HG03571 (cell line): ENCODE data around the gene FBXO11.
"Not testable (repeated sequence)": the region's sequence is repeated elsewhere in the genome, so short reads cannot be mapped to it uniquely, and the experiment has no call there.

Experiments used
- ATAC-seq: cut with Tn5 transposase; IDR thresholded peaks from one replicate; pipeline ENCODE4 v1.9.1; 2021; ENCODE audit not compliant: unreplicated experiment

The FBXO11 gene

DNA sequence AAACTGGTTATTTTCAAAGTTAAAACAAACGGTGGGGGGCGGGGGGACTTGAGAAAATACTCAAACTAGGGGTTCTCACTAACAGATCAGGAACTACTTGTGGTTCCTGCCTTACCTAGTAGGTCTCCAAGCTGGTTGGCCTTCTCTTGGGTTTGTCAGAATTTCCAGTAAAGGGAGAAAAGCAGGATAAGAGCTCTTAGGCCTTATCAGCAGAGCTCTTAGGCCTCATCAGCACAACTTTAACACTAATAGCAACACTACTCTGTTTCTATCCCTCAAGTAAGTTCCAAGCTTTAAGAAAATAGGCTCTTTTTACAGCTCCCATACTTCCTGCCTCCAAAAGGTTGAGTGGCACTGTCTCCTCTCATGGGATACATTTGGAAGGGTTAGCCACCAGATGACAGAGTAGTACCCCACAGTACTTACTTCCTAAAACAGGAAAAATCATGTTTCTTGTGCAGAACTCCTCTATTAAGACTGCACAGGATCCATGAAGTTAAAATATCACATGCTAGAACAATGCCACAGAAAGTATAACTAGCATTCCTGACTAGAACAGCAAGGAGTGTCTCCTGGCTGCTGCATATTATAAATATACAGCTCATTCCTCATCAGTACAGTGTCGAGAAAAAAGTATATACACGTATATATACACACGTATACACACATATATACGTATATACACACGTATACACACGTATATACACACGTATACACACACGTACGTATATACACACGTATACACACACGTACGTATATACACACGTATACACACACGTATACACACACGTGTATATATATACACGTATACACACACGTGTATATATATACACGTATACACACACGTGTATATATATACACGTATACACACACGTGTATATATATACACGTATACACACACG lies 6.1 kb downstream of the FBXO11 start:
- no peak for ATAC-seq

DNA sequence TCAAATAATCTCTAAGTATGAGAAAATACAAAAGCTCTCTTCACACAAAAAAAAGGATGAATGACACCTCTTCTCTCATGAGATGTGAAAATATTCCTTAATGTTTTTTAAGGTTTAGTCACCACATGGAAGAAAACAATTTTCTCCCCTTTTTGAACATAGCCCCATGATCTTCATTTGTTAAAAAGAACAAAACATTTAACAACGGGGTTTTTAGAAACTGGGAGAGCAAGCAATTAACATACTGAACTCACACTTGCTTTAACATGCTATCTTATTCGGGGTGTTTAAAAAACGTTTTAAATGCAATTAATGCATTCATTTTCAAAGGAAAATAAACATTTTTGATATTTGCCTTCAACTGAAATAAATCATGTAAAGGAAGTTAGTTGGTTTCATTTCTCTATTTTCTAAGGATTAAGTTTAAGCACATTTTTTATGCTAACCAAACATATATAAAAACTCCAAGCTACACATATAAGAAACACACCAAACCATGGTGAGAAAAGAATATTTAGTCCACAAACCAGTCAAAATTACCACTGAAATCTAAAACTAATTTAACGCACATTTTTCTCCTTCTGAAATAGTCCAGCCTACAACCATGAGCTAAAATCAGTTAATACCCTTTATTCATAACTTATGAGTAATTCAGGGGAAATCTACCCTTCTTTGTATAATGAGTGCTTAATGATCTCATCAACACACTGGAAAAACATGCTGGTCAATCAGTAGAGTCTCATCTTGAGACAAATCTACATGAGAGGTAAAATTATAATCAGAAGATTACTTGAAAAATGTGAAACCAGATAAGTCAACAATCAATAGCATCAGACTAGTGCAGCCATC lies 8.2 kb downstream of the FBXO11 start:
- no peak for ATAC-seq

DNA sequence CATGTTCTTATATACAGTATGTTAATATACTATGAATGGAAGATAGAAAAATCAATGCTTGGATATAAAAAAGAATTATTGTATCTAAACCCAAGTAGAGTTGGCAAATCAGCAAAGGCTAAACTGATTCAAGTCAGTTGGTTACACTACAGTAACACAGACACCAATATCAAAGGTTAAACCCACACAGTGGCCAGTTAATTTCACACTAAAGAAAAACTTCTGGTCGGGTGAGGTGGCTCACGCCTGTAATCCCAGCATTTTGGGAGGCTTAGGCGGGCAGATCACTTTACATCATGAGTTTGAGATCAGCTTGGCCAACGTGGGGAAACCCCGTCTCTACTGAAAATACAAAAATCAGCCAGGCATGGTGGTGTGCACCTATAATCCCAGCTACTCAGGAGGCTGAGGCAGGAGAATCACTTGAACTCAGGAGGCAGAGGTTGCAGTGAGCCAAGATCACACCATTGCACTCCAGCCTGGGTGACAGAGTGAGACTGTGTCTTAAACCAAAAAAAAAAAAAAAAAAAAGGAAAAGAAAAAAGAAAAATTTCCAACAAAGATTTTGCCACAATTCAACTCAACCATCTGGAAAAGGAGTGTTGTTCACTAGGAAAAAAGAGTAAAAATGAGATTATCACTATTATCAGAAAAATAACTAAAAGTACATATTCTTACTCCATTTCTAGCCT lies 9.0 kb downstream of the FBXO11 start:
- ATAC-seq, result not testable (repeated sequence)

DNA sequence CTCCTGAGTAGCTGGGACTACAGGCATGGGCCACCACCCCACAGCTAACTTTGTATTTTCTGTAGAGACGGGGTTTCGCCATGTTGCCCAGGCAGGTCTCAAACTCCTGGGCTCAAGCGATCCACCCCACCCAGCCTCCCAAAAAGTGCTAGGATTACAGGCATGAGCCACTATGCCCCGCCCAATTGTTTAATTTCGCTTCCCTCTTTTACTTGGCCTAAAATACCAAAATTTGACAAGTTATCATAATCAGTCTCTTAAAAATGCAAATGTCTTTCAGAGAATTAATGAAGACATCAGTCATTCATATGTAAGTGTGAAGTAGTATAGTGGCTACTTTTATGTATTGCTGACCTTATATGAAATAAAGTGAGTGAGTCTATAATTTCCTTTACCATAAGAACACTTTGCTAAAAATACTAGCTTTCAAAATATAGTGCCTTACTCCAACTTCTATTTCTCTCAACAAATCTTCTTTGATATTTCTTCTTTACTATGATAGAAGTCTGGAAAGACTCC lies 9.8 kb downstream of the FBXO11 start:
- no peak for ATAC-seq

DNA sequence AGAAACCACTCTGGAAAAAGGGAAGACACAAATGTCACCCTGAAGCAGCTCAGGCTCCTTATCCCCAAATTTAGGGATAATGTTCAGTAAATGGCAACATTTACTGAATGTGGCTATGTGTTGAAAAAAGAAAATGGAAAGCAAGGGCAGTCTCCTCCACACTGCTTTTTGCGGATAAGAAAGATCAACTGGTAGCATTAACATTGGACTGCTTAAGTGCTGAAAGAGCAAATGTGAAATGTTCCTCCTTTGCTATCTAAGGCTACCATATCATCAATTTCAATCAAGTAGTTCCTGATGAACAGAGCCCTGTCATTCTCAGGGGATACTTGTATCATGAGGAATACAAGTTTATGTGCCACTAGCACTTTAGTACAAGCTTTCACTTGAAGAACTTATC lies 12.5 kb downstream of the FBXO11 start:
- ATAC-seq, result no peak

DNA sequence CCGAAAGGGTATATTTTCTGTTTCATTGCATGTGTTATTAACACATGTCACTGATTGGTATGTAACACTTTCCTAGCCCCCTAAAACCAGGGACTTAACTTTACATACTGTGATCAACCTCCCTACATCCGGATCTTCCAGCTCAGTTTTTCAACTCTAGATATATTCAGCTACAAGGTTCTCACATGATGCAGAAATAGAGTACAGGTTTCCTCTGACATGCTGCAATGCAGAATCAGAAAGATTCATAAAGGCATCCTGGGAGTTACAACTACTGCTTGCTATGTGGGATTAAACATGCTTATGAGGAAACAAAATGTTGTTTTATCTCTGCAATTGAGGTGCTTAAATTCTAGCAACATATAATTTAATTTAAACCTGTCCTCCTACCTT lies 14.0 kb downstream of the FBXO11 start:
- no peak for ATAC-seq

DNA sequence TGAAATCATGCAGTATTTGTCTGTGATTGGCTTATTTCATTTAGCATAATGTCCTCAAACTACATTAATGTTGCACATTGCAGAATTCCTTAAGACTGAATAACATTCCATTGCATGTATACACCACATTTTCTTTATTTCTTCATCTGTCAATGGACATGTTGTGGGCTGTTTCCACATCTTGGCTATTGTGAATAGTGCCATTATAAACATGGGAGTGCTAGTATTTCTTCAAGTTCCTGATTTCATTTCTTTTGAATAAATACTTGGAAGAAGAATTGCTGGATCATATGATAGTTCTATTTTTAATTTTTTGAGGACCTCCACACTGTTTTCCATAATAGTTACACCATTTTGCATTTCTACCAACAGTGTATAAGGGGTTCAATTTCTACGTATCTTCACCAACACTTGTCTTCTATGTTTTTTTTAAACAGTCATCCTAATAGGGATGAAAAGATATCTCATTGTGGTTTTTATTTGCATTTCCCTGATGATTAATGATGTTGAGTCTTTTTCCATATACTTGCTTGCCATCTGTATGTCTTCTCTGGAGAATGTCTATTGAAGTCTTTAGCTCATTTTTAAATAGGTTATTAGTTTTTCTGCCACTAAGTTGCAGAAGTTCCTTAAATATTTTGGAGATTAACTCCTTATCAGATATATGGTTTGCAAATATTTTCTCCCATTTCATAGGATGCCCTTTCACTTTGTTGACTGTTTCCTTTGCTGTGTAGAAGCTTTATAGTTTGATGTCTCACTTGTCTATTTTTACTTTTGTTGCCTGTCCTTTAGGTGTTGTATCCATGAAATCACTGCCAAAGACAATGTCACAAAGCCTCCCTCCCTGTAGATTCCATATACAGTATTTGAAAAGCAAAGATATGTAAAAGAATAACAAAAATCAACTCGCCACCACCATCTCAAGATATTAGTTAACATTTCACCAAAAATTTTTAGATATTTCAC lies 14.6 kb downstream of the FBXO11 start:
- ATAC-seq, result no peak

DNA sequence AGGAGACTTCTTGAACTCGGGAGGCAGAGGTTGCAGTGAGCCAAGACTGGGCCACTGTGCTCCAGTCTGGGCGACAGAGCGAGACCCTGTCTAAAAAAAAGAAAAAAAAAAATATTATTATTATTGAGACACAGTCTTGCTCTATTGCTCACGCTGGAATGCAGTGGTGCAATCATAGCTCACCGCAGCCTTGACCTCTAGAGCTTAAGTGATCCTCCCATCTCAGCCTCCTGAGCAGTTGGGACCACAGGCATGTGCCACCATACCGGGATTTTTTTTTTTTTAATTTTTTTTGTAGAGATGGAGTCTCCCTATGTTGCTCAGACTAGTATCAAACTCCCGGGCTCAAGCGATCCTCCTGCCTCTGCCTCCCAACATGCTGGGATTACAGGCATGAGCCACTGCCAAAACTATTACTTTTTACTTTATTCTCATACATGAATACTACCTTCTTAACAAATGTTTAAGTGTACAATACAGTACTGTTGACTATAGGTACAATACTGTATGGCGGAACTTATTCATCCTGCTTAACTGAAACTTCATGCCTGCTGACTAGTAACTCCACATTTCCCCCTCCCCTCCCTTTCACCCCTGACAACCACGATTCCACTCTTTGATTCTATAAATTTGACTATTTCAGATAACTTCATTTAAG lies 15.5 kb downstream of the FBXO11 start:
- no peak for ATAC-seq

DNA sequence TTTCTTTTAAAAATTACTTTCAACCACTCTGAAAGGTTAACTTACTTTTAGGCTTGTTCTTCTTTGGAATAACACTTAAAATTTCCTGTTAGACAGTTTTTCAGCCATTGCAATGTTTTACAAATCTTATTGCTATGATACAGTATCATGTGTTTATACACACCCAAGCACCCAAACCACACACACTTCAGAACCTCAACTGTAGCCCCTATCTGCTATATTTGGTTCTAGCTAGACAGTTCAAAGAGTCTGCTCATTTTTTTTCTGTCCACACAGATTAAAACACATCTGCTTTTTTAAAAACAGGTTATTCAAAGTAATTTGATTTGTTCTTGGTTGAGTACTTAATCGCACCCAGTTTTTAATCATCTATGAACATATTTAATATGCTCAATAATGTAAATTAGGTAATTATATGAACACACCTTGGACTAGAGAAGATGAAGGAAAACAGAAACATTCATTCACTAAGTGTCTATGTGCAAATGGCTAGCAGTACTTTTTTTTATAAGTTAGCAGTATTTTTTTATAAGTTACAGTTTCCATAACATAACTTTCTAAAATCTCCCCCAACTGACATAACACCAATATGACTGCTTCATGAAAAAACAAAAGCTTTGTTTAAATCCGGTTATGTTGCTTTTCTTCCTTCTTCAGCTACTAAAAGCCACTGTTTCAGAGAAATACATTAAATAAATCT lies 17.6 kb downstream of the FBXO11 start:
- no peak for ATAC-seq

DNA sequence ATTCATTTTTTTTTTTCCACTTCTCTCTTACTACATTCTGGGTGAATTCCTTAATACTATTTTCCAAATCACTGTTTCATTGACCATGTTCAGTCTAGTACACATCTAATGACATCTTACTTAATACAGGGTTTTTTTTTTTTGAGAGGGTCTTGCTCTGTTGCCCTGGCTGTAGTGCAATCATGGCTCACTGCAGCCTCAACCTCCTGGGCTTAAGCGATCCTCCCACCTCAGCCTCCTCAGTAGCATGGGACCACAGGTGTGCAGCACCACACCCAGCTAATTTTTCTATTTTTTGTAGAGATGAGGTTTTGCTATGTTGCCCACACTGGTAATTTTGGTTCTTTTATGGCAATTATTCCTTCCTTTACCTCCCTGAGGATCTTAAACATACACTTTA lies 29.4 kb downstream of the FBXO11 start:
- no peak for ATAC-seq

DNA sequence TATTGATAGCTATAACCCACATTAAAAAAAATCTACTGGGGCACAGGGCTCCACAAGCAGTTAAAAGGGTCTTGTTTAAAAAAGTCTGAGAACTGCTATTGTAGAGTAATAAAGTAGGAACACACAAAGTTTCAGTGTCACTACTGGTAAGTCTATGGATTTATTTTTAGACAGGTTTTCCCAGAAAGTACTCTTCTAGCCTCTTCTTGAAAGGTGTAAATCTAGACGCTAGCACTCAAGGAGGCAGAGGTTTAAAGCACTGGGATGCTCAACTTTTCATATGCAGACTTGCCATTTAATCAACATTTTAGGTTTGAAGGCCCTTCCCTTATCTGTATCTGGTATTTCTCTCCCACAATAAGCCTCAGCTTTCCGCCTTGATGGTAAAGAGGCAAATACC lies 33.4 kb downstream of the FBXO11 start:
- no peak for ATAC-seq

DNA sequence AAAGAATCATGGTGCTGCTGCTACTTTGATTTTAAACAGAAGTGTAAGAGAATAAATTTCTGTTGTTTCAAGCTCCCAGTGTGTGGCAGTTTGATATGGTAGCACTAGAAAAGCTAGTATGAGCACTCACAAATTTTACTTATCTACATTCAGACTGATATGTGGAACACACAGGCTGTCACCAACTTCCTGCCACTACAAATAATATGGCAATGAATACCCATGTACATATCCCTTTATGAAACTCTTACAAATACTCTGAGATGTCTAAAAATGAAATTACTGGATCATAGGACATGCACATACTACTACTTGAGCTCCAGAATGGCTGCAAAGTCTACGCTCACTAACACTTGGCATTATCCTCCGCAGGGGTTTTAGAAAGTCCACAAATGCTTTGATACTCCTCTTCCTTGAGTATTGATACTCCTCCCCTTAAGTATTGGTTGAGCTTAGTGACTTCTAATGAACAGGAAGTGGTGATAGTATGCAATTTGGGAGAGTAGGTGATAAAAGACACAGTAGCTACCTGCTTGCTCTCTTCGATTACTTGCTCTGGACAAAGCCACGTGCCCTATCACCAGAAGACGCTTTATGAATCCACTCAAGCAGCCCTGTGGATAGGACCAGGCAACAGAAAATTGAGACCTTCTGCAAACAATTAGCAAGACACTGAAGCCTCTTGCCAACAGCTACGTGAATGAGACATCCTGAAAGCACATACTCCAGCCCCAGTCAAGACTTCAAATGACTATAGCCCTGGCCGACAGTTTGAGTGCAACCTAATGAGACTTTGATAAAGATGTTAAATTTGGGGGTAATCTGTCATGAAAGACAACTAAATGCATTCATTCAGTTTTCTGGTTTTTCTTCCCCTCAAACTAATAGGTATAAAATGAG lies 35.4 kb downstream of the FBXO11 start:
- ATAC-seq, result no peak

DNA sequence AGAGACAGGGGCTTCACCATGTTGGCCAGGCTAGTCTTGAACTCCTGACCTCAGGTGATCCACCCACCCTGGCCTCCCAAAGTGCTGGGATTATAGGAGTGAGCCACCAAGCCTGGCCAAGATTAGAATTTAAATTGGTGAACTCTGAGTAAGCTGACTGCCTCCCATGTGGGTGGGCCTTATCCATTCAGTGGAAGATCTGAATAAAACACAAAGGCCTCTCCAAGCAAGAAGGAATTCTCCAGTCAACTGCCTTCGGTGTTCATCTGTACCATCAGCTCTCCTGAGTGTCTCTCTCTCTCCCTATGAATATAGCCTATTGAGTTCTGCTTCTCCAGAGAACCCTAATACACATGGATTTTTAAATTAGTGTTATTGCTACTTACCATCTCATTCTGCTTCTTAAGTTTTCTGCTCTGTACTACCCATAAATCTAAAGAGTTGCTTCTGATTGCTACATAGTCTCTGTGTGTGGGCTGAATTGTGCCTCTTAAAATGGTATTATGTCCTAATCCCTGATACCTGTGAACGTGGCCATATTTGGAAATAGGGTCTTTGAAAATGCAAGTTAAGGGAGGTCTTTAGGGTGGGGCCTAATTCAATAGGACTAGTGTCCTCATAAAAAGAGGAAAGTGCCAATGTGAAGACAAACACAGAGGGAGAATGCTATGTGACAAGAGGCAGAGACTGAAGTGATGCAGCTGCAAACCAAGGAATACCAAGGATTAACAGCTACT lies 36.3 kb downstream of the FBXO11 start:
- ATAC-seq, result no peak

DNA sequence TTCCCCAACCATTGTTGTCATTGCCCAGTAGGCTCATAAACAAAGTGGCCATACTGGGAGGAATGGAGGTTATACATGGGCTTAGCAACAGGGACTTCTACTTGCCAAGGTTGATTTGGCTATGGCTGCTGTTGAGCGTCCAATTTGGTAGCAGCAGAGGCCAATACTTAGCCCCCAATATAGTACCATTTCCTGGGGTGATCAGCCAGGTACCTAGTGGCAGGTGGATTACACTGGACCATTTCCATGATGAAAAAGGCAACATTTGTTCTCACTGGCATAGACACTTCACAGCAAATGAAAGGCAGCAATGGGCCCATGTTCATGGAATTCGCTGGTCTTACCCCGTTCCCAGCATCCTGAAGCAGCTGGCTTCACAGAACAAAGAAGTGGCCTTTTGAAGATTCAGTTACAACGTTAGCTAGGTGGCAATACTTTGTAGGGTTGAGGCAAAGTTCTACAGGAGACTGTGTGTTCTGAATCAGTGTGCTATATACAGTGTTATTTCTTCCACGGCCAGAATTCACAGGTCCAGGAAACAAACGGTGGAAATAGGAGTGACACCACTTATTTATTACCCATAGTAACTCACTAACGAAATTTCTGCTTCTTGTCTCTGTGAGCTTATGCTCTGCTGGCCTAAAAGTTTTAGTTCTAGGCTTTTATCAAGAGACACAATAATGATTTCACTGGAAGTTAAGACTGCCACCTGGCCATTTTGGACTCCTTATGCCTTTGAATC lies 37.5 kb downstream of the FBXO11 start:
- no peak for ATAC-seq

DNA sequence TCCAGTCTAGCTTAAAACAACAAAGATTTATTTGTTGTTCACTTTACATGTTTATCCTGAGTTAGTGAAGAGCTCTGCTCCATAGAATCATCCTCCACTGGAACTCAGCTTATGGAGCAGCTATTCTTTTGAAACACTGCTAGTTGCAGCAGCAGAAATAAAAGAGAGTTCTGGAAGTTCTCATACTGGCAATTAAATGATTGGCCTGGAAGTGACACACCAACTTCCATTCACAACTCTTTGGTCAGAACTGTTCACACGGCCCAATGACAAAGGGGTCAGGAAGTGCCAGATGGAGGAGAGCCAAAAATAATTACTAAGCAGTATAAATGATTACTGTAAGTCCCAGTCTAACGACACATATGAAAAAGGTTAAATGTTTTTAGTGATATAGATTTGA lies 39.1 kb downstream of the FBXO11 start:
- ATAC-seq, result no peak

DNA sequence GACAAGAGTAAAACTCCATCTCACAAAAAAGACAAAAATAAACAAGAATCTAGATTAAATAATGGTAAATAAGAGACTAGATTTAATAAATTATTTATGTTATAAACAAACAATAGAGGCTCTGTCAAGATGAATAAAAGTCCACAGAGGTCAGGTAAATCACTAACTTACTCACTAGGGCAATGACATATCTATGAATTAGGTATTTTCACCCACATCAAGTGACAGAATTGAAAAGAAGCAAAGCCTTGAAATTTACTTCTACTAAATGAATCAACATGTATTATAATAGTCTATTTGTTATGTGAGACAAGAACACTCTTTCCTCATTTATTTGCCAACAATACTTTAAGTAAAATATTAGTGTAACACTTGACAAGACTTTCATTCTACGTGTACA lies 41.7 kb downstream of the FBXO11 start:
- no peak for ATAC-seq

DNA sequence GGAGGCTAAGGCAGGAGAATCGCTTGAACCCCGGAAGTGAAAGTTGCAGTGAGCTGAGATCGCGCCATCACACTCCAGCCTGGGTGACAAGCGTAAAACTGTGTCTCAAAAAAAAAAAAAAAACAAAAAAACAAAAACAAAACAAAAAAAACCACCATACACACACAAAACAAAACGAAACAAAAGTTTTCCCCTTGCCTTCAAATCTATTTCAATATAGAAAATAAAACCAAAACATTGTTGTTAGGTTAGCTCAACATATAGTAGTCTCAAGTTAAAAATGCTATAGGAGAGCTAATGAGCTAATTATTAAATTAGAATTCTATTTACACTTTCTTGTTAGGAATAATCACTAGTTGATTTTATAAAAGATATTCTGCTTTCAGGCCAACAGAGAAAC lies 43.3 kb downstream of the FBXO11 start:
- ATAC-seq, result no peak
